CD1c-positive myeloid dendritic cell (primary cell): ENCODE data around the gene TRNAU1AP.

ENCODE experiments used
- DNase-seq: peaks from one replicate; pipeline ENCODE4 v3.0.0-alpha.2; 2016; ENCODE audit errors: extremely low spot score

The TRNAU1AP gene

GRCh38 chr1:28604962-28605361, 52.1 kb downstream of the TRNAU1AP start:
- no peak for DNase-seq

GRCh38 chr1:28606771-28607170, 53.9 kb downstream of the TRNAU1AP start:
- no peak for DNase-seq

DNA sequence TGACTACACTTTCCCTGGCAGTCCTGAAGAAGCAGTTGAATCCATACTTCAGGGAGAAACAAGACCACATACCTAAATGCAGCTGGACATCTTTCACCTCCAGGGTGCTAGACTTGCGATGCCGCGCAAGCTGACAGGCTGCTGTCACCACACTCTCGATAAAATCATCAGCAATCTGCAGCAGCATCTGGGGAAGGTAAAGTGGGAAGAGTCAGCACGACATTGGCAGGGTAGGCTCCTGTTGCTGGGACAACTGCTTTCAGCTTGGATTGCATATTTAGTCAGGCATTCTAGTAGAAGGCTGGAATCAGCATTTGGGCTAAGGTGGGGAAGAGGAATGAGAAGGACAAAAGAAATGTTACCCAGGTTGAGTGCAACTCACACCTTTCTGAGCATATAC, 60.3 kb downstream of the TRNAU1AP start:
- no peak for DNase-seq
